Small intestine (tissue), 7 donors: Measurements from ENCODE around the gene PLCH1. TPM values are rescaled to one million over a fixed set of nuclear protein-coding genes. Genes with fewer than 3 reads are reported as not detected.

Source experiments
- DNase-seq, 2 donors: peaks; one replicate each; pipeline versions ENCODE4 v3.0.0 to v3.0.0-alpha.2; 2013
- FAIRE-seq: peaks from 2 replicates; lab custom pipeline; 2012; peaks lifted over from hg19 to GRCh38; lab: Jason Lieb, UNC
- H3K27ac ChIP-seq, 3 donors: one replicate each; pipeline ENCODE4 v1.5.1; 2013; ENCODE audit warnings: low read length in 2 of 3, mild to moderate bottlenecking in 2 of 3, control low read depth in 1 of 3, inconsistent platforms in 1 of 3, low read depth in 1 of 3, moderate library complexity in 1 of 3
- H3K27me3 ChIP-seq, 3 donors: one replicate each; pipeline ENCODE4 v1.6.1; 2013; ENCODE audit warnings: low read length in 3 of 3, inconsistent platforms in 1 of 3; ENCODE audit not compliant: control insufficient read depth in 3 of 3, insufficient read depth in 3 of 3
- H3K36me3 ChIP-seq, 3 donors: one replicate each; pipeline ENCODE4 v1.6.1; 2013; ENCODE audit warnings: low read length in 3 of 3, inconsistent platforms in 1 of 3, low read depth in 1 of 3, mild to moderate bottlenecking in 1 of 3, moderate library complexity in 1 of 3; ENCODE audit not compliant: control insufficient read depth in 3 of 3, insufficient read depth in 2 of 3
- H3K4me1 ChIP-seq, 3 donors: one replicate each; pipeline ENCODE4 v1.6.1; 2013; ENCODE audit warnings: low read length in 2 of 3, inconsistent platforms in 1 of 3, low read depth in 1 of 3, mild to moderate bottlenecking in 1 of 3, moderate library complexity in 1 of 3; ENCODE audit not compliant: control insufficient read depth in 3 of 3, insufficient read depth in 2 of 3
- H3K4me3 ChIP-seq, 3 donors: one replicate each; pipeline ENCODE4 v1.5.1; 2013; ENCODE audit warnings: low read length in 3 of 3, control low read depth in 1 of 3, inconsistent platforms in 1 of 3, low read depth in 1 of 3, mild to moderate bottlenecking in 1 of 3, moderate library complexity in 1 of 3
- H3K9me3 ChIP-seq, 2 donors: one replicate each; pipeline ENCODE4 v1.6.1; 2013; ENCODE audit warnings: low read depth in 1 of 2, low read length in 1 of 2; ENCODE audit not compliant: control insufficient read depth in 2 of 2, insufficient read depth in 1 of 2
- WGBS, 3 donors: extraction: QIAGEN DNeasy Blood & Tissue Kit; methylation state at CpG; one replicate each; pipeline ENCODE4 v1.1.7; 2013; 5-methylcytosine and 5-hydroxymethylcytosine counted together
- polyA plus RNA-seq, 4 donors: library from polyadenylated mRNA; stranded (reverse) in 3 of 4; unstranded in 1 of 4; fragments of 200-250 nt in 3 of 4; fragments of 120-200 nt in 1 of 4; gene quantifications; one replicate each; pipeline versions ENCODE4 v1.2.1 to v1.2.3, GENCODE V29; 2013
- donor health status: healthy with polysubstance abuse.
- donor health status: control.
- donor health status: control.
- donor health status: Bipolar disorder and iron deficiency.
- donor health status: healthy.

PLCH1 gene
- polyA plus RNA-seq, 4 donors = 1.4 to 9.7 (median 2.8) TPM

DNA sequence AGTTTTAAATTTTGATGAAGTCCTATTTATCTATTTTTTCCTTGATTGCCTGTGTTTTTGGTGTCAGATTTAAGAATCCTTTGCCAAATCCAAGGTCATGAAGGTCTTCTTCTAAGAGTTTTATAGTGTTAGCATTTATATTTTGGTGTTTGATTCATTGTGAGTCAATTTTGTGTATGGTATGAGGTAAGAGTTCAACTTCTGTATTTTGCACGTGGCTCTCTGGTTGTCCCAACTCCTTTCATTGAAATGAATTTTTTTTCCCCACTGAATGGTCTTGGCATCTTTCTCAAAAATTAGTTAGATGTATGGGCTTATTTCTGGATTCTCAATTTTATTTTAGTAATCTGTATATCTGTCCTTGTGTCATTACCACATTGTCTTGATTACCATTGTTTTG lies 394.3 kb downstream of the PLCH1 start:
- Histone ChIP-seq H3K4me1 (no peaks in the 10 kb centered on the region), H3K27me3 (no peaks in the 10 kb centered on the region), H3K4me3 (no peak overlapping the region), H3K9me3 (no peaks in the 10 kb centered on the region), H3K27ac (no peak overlapping the region), H3K36me3 (no peaks in the 10 kb centered on the region)
- WGBS, 3 donors = 84 to 91% (median 88%) methylated on average over 1 of the region's 1 CpG
- FAIRE-seq (no peak), DNase-seq (no peak)

DNA sequence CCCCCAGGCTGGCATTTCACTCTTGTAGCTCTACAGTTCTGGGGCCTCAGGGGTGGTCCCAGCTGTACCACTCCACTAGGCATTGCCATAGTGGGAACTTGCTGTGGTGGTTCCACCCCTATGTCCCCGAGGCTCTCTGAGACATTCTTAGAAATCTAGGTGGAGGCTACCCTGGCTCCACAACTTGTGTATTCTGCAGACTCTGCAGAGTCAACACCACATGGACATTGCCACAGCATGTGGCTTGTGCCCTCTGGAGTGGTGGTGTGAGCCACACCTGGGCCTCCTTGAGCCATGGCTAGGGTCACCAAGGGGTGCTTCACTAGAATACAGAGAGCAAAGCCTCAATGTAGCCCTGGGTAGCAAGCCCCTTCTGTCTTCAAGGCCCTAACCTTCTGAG lies 397.0 kb downstream of the PLCH1 start:
- Histone ChIP-seq H3K9me3 (no peaks in the 10 kb centered on the region), H3K4me3 (no peak overlapping the region), H3K36me3 (no peaks in the 10 kb centered on the region), H3K27ac (no peak overlapping the region), H3K4me1 (no peaks in the 10 kb centered on the region), H3K27me3 (no peaks in the 10 kb centered on the region)
- FAIRE-seq (no peak), DNase-seq (no peak)
- WGBS, 3 donors = 75 to 80% (median 75%) methylated on average over 1 of the region's 1 CpG

DNA sequence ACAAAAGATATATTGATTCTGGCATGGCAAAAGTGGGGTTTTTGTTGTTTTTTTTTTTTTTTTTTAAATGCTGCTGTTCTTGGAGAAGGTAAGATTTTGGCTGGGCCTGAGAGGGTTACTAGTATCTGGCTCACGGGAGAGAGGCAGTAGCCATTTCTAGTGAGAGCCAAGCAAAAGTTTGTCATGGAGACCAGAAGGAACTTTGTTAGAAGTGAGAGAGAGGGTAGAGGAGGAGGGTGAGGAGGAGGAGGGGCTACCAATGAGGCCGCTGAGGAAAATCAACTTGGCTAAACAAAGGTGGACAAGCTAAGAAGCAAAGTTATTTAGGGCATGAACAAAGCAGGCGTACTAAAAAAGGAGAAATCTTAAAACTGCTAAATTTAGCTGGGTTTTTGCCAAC lies 402.5 kb downstream of the PLCH1 start:
- FAIRE-seq (no peak), DNase-seq (no peak)
- Histone ChIP-seq H3K36me3 (no peaks in the 10 kb centered on the region), H3K27me3 (no peaks in the 10 kb centered on the region), H3K27ac (no peak overlapping the region), H3K9me3 (no peaks in the 10 kb centered on the region), H3K4me3 (no peak overlapping the region), H3K4me1 (no peaks in the 10 kb centered on the region)
- WGBS, 3 donors = 66 to 88% (median 85%) methylated on average over 3 of the region's 3 CpGs

DNA sequence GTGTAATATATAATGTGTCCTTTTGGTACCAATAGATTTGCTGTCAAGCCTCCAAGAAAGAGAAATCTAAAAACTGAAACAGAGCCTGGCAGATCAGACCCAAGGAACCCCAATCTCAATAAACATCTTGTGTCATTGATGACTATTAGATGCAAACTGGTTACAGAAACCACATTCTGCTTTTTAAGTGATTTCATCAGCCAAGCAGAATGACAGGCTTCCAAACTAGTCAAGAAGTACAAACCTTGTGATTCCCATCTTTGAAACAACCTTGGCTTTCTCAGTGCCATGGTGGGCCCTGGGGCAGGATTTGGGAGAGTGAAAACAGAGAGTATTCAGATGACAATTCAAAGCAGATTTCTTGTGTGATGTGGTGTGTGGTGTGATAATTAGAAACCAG lies 405.8 kb downstream of the PLCH1 start:
- Histone ChIP-seq H3K4me1 (no peaks in the 10 kb centered on the region), H3K9me3 (no peaks in the 10 kb centered on the region), H3K27ac (no peak overlapping the region), H3K36me3 (no peaks in the 10 kb centered on the region), H3K4me3 (no peak overlapping the region), H3K27me3 (no peaks in the 10 kb centered on the region)
- DNase-seq = no peak
- FAIRE-seq = no peak

DNA sequence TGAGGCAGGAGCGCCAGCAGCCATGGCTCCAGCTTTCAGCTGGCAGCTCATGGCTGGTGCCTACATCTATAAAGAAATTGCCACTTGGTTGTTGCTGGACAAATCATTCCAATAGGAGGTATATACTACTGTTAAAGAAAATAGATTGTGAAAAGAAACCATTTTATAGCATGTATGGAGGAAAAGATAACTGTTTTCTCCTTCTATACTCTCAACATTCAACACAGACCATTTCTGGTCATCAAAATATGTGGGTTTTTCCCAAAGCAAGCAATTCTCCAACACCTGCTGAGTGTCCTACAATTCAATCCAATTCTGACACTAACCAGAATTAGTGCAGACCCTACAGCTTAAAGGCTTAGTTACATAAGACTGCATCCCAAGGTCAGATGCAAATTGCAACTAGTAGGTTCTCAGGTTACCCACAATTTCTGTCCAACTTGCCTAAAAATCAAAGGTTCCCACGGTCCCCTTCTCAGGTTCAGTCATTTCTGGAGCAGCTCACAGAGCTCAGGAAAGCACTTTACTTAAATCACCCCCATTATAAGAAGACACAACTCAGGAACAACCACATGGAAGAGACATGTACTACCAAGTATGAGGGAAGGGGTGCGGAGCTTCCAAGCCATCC lies 409.0 kb downstream of the PLCH1 start:
- Histone ChIP-seq H3K27ac (no peak overlapping the region), H3K4me3 (no peak overlapping the region), H3K36me3 (no peaks in the 10 kb centered on the region), H3K9me3 (no peaks in the 10 kb centered on the region), H3K27me3 (no peaks in the 10 kb centered on the region), H3K4me1 (no peaks in the 10 kb centered on the region)
- 76 to 83% (median 79%) methylated on average over 3 of the region's 3 CpGs for WGBS, 3 donors
- DNase-seq = no peak
- no peak for FAIRE-seq

DNA sequence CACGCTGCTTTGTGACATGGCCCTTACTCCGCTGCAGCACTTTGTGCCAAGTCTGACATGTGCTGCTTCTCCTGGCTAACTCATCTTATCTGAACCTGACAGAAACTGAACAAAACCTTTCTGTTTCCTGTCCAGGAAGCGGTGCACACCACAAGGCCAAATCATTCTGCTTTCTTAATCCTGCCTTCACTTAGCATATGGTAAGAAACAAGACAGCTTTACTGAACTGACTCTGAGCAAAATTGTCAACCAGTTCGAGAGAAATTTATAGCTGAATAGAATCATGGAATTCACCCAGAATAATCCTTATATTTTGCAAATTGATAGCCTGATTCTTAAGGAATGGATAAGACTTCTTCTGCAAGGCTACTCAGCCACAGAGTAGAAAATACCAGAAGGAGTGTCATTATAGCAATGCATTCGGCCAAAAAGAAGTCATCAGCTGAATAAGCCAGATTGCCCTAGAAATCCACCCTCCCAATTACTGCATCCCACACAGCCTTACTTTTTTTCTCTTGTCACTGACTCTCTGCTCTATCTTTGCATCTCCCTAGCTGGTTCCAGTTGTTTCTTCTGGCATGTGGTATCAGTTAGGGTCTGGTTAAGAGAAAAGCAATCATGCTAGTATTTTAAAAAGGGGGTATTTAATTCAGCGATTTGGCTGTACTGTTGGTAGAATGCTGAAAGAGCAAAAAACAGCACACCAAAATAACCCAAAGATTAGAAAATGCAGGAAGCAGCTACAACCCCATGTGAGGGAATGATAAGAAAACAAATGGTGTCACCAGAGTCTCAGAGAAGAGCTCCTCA lies 409.8 kb downstream of the PLCH1 start:
- no peak overlapping the region for H3K27ac ChIP-seq
- H3K4me3 ChIP-seq = no peak overlapping the region
- no peak for DNase-seq
- H3K9me3 ChIP-seq = no peaks in the 10 kb centered on the region
- no peaks in the 10 kb centered on the region for H3K4me1 ChIP-seq
- no peaks in the 10 kb centered on the region for H3K36me3 ChIP-seq
- no peaks in the 10 kb centered on the region for H3K27me3 ChIP-seq
- FAIRE-seq = no peak
- WGBS, 3 donors = 55 to 67% (median 62%) methylated on average over 6 of the region's 6 CpGs

DNA sequence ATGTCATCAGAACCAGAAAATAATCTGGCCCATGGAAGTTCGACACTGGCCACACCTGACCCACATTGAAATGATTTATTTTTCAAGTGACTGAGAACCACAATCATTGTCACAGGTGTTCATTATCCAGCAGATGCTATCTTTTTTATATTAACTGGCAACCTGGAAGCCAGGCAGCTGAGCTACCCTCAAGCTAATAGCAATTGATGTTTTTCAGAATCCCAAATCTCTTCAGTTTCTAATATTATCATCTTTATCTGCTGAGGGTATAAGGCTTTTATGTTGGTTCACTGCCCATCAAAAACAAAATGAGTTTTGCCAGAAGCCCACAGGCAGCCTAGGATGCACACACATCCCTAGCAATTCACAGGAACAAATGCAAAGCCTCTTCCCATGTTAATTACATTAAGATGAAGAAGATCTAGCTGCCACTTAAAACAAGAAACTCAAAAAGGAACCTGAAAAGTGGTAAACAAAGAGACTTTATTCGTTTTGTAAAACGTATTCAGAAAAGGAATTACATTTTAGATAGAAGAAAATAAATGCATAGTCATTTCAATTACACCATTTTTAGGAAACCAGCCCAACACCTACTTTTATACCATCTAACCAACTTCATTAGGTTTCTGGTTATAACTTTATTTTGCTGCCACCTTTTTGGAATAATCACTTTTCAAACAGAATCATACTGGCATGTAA lies 410.5 kb downstream of the PLCH1 start:
- no peaks in the 10 kb centered on the region for H3K4me1 ChIP-seq
- H3K27me3 ChIP-seq = no peaks in the 10 kb centered on the region
- H3K9me3 ChIP-seq = no peaks in the 10 kb centered on the region
- FAIRE-seq (no peak), DNase-seq (no peak)
- no peaks in the 10 kb centered on the region for H3K36me3 ChIP-seq
- H3K4me3 ChIP-seq = no peak overlapping the region
- WGBS, 3 donors = 58 to 74% (median 70%) methylated on average over 3 of the region's 3 CpGs
- H3K27ac ChIP-seq = no peak overlapping the region

DNA sequence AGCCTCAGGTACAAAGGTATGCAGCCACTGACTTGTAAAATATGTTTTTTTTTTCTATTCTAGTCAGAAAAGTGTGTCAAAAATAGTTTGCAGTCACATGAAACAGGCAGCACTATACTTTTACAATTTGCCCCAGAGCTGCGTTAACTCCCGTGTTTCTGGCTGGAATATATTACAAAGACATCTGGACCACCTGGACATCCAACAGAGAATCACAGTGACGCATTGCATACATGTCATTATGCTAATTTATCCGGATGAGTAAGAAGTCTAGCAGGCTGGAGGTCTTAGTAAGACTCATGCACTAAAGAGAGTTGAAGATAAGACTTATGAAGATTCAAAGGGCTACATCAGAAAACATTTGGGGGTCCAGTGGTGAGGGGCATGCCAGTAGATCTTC lies 412.2 kb downstream of the PLCH1 start:
- DNase-seq (no peak), FAIRE-seq (no peak)
- 79 to 93% (median 91%) methylated on average over 4 of the region's 4 CpGs for WGBS, 3 donors
- Histone ChIP-seq H3K4me1 (peaks cover 0 to 3% (median 0%) of the 10 kb centered on the region in 3 donors), H3K27ac (no peak overlapping the region), H3K4me3 (no peak overlapping the region), H3K36me3 (no peaks in the 10 kb centered on the region), H3K27me3 (no peaks in the 10 kb centered on the region), H3K9me3 (no peaks in the 10 kb centered on the region)
